SH-SY5Y (cell line): ENCODE data around the gene SPON2.

ENCODE experiments used
- GATA2 ChIP-seq: IDR thresholded peaks from 2 replicates; pipeline ENCODE4 v1.6.1; 2011; ENCODE audit warnings: mild to moderate bottlenecking, low read depth, low read length
- GATA3 ChIP-seq: IDR thresholded peaks from 2 replicates; pipeline ENCODE4 v1.6.1; 2011; ENCODE audit warnings: low read depth, mild to moderate bottlenecking, low read length, moderate library complexity

DNA sequence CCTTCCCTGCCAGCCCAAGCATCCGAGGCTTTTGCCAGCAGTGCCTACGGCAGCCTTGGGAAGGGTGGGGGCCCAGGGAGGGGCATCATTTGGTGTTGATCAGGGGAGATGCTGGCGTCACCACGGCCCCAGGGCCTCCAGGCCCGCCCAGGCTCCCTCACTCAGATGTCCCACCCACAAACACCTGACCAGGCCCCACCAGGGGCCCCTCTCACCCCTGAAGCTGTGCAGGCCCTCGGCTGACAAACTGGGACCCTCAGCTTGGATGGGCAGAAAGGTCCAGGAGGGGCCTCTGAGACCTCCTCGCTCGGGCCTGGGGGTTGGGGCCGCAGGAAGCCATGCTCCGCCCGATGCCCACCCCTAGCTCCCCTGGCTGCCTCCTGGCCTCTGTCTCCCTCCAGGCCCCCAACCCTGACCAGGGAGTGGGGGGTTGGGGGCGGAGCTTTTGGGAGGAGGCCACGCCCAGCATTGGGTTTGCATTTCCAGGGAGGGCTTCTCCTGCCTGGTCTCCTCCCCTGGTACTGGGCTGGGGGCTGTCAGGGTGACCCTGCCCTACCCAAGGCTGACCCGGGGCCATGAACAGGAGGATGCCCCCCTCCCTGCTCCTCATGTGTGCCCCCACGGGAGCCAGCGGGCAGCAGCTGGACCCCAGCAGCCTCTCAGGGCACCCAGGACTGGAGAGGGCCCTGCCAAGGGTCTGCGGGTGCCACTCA lies 33.4 kb upstream of the SPON2 start:
- TF ChIP-seq GATA2, result no peak
- no peak for TF ChIP-seq GATA3
